Retinal pigment epithelial cell (primary cell): ENCODE measurements around the gene GRB10.

Experiments
- DNase-seq: peaks from one replicate; pipeline ENCODE4 v3.0.0-alpha.2; 2010; ENCODE audit warnings: low read depth
- H3K4me3 ChIP-seq: 2 replicates; pipeline ENCODE4 v1.5.1; 2011; ENCODE audit warnings: mild to moderate bottlenecking, low read length, control low read depth, moderate library complexity
- TF ChIP-seq, protein P1 (sequence below): conservative IDR thresholded peaks from 2 replicates; pipeline ENCODE4 v1.5.1; 2011; ENCODE audit warnings: low read depth, low read length, control low read depth, inconsistent platforms

GRB10 gene

DNA sequence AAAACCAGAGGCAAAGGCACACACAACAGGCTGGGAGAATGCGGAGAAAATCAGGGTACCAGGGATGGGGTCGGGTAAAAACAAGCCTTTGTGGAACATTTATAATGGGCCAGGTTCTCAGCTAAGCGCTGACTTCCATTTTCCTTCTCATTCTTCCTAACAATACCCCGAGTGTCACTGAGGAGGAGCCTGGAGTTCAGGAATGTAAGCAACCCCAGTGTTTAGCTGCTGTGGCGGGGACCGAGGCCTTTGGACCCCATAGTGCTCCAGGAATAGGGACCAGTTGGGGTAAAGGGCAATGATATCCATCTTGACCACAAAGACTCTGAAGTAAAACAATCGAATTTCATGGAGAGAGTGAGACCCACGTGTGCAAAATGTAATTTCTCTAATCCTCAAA, 34.2 kb downstream of the GRB10 start:
- TF ChIP-seq, protein P1, sequence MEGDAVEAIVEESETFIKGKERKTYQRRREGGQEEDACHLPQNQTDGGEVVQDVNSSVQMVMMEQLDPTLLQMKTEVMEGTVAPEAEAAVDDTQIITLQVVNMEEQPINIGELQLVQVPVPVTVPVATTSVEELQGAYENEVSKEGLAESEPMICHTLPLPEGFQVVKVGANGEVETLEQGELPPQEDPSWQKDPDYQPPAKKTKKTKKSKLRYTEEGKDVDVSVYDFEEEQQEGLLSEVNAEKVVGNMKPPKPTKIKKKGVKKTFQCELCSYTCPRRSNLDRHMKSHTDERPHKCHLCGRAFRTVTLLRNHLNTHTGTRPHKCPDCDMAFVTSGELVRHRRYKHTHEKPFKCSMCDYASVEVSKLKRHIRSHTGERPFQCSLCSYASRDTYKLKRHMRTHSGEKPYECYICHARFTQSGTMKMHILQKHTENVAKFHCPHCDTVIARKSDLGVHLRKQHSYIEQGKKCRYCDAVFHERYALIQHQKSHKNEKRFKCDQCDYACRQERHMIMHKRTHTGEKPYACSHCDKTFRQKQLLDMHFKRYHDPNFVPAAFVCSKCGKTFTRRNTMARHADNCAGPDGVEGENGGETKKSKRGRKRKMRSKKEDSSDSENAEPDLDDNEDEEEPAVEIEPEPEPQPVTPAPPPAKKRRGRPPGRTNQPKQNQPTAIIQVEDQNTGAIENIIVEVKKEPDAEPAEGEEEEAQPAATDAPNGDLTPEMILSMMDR: no peak
- no peak overlapping the region for H3K4me3 ChIP-seq
- DNase-seq: no peak

DNA sequence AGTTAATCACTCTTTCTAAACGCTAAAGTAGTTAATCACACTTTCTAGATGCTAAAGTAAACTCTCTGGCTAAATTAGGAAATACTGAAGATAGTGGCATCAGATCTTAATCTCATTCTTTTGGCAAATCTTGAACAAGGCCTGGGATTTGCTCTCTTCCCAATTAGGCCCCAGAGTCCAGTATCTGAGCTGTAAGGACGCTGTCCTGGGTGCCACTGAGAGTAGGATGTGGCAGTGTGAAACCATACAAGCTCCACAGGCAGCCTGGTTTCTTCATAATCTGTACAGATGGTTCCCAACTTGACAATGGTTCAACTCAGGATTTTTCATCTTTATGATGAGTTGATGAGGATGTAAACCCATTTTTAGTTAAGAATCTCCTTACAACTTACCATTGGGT, 36.9 kb downstream of the GRB10 start:
- H3K4me3 ChIP-seq: no peak overlapping the region
- DNase-seq: no peak
- TF ChIP-seq, protein P1: no peak

DNA sequence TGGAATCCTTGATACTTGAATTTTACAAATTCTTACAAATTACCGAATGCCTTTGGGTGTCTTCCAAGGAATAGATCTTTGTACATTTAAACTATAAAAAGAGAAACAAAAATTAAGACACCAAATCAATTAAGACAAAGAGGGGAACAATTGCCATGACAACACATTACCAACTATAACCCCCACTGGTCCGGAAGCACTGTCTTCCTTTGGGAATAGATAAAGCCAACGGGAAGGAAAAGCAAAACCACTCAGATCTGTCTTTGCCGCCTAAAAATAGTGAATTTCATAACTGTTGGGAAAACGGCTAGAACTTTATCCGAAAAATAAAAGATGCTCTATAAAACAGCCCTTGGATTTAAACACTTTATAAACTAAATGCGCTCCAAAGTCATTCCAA, 37.4 kb downstream of the GRB10 start:
- H3K4me3 ChIP-seq: no peak overlapping the region
- no peak for DNase-seq
- TF ChIP-seq, protein P1: no peak

DNA sequence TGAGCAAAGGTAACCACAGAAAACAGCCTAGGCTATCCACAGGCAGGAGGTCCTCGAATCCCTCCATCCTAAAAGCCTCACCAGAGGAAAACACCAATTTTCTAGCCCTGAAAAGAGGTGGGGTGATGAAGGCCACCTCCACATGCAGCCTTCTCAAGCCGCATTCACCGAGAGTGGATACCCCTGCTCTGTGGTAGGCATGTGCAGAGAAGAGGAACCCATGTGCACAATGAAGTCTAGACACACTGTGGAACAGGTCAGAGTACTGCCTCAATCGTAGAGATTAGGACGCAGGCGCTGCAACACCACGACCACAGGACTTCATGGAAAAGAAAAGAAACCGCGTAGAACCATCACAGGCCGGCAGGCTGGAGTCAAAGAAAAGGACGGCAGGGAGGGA, 38.8 kb downstream of the GRB10 start:
- no peak for DNase-seq
- TF ChIP-seq, protein P1: no peak

DNA sequence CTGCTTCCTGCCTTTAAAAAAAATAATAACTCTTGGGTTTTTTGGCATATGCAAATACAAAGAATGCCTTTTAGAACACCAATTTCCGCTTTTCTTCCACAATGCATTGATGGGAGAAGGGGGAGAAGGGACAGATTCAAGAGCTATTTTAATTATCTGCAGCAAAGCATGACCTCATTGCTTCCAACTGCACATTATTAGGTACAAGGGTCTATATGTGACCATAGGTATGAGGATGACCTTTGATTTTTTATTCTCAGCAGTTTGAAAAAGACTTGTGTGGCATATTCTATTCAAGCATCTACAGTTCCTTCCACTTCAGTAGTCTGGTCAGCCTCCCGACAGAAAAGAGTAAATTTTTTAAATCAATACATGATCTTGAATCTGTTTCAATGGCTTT, 39.7 kb downstream of the GRB10 start:
- TF ChIP-seq, protein P1: no peak
- no peak overlapping the region for H3K4me3 ChIP-seq
- no peak for DNase-seq

More for the DNA sequence above, 38.8 kb downstream of the GRB10 start:
- no peak overlapping the region for H3K4me3 ChIP-seq

DNA sequence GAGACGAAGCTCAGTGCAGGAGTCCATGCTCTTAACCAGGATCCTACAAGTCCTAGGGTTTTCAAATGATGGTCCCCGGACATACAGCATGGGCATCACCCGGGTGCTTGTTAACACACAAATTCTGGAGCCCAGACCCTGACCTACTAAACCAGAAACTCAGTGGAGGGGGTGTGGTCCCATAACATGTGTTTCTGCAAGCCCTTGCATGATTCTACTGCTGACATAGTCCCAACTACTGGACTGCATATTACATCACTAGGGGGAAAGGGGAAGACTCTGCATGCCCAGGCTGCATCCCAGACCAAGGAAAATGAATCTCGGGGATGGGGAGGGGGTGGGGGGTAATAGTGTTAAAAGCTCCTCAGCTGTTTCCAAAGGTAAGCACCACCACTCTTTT, 40.3 kb downstream of the GRB10 start:
- DNase-seq: no peak
- no peak overlapping the region for H3K4me3 ChIP-seq
- TF ChIP-seq, protein P1: no peak

DNA sequence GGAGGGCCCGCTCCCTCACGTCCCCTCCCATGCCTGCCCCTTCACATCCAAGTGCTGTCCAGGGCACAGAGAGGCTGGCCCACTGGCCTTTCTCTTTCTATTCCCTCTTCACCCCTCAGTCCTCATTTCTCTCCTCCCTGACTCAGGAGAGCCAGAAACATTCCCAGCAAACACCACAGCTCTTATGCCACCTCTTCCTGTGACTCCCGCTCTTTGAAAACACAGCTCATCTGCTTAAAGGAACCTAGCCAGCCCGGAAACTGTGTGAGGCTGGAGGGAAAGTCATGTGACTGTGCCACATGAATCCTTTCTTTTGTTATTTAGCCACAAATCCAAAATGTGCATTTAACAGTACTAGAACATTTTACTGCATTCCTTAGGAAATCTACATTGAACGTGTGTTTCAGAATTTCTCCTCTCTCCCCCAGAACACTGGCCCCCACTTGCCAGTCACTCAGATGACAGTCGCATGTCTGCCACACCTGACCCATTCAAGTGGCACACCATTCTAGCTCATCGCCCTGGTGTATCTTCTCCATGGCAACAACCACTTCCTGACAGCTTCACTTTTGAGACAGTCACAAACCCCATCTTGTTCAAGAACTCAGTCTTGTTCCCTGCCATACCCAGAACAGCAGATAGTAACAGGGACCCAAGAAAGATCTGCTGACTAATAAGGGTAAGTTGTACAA, 42.8 kb downstream of the GRB10 start:
- H3K4me3 ChIP-seq: no peak overlapping the region
- no peak for DNase-seq
- TF ChIP-seq, protein P1: no peak
